ENCODE data around the gene CECR2. TPM values are rescaled to one million over a fixed set of nuclear protein-coding genes. Genes with fewer than 3 reads are reported as not detected.

The CECR2 gene
- total RNA-seq, 3 donors from 2014 or later: 0.32 to 0.66 (median 0.44) TPM

- TF ChIP-seq POLR2AphosphoS5 (IDR thresholded peaks at IDR 0.05) (no peak), CTCF (IDR thresholded peaks at IDR 0.05) (no peak)
- peak in 1 of 2 donors; percentile 14 for DNase-seq (ENCODE audit: low spot score in 2 of 2)
- Histone ChIP-seq H3K9me3 (no peaks in the 10 kb centered on the region), H3K4me3 (no peak overlapping the region), H3K27ac (no peak overlapping the region), H3K36me3 (peaks cover 5% of the 10 kb centered on the region), H3K4me1 (no peaks in the 10 kb centered on the region), H3K27me3 (no peaks in the 10 kb centered on the region)
- intact Hi-C loops (cut with DNase I; ENCODE audit: low total_unique reads): no loop called here
Observed at GRCh38 chr22:17590586-17590985, 221.3 kb downstream of the CECR2 start.

GRCh38 chr22:17592201-17592600 is 222.9 kb downstream of the CECR2 start:
- Histone ChIP-seq H3K27me3 (no peaks in the 10 kb centered on the region), H3K9me3 (no peaks in the 10 kb centered on the region), H3K27ac (no peak overlapping the region), H3K4me1 (no peaks in the 10 kb centered on the region), H3K4me3 (no peak overlapping the region), H3K36me3 (peaks cover 5% of the 10 kb centered on the region)
- TF ChIP-seq POLR2A (IDR thresholded peaks at IDR 0.05) (no peak), CTCF (IDR thresholded peaks at IDR 0.05) (no peak), POLR2AphosphoS5 (IDR thresholded peaks at IDR 0.05) (no peak)
- DNase-seq (ENCODE audit: low spot score in 2 of 2): no peak
- intact Hi-C loops (cut with DNase I; ENCODE audit: low total_unique reads): no loop called here

GRCh38 chr22:17596226-17596625 is 227.0 kb downstream of the CECR2 start:
- Histone ChIP-seq H3K27me3 (no peaks in the 10 kb centered on the region), H3K4me3 (no peak overlapping the region), H3K9me3 (no peaks in the 10 kb centered on the region), H3K27ac (no peak overlapping the region), H3K4me1 (no peaks in the 10 kb centered on the region), H3K36me3 (peaks cover 5% of the 10 kb centered on the region)
- no peak for TF ChIP-seq CTCF (IDR thresholded peaks at IDR 0.05)
- no peak for TF ChIP-seq POLR2AphosphoS5 (IDR thresholded peaks at IDR 0.05)
- TF ChIP-seq POLR2A (IDR thresholded peaks at IDR 0.05): no peak
- intact Hi-C loops (cut with DNase I; ENCODE audit: low total_unique reads): no loop called here
- no peak for DNase-seq (ENCODE audit: low spot score in 2 of 2)

- H3K9me3 ChIP-seq: no peaks in the 10 kb centered on the region
- no peaks in the 10 kb centered on the region for H3K27me3 ChIP-seq
- no peaks in the 10 kb centered on the region for H3K4me1 ChIP-seq
- no peak overlapping the region for H3K27ac ChIP-seq
- no peak for DNase-seq (ENCODE audit: low spot score in 2 of 2)
- intact Hi-C loops (cut with DNase I; ENCODE audit: low total_unique reads): no loop called here
- H3K4me3 ChIP-seq: no peak overlapping the region
- TF ChIP-seq POLR2A (IDR thresholded peaks at IDR 0.05) (no peak), CTCF (IDR thresholded peaks at IDR 0.05) (no peak), POLR2AphosphoS5 (IDR thresholded peaks at IDR 0.05) (no peak)
- H3K36me3 ChIP-seq: peaks cover 5% of the 10 kb centered on the region
Observed at GRCh38 chr22:17597217-17597616, 228.0 kb downstream of the CECR2 start.

- H3K36me3 ChIP-seq: peaks cover 5% of the 10 kb centered on the region
- H3K27me3 ChIP-seq: no peaks in the 10 kb centered on the region
- intact Hi-C loops (cut with DNase I; ENCODE audit: low total_unique reads): no loop called here
Observed at GRCh38 chr22:17598318-17598717, 229.1 kb downstream of the CECR2 start.

More at GRCh38 chr22:17598318-17598717, 229.1 kb downstream of the CECR2 start:
- Histone ChIP-seq H3K4me1 (no peaks in the 10 kb centered on the region), H3K4me3 (no peak overlapping the region), H3K27ac (no peak overlapping the region), H3K9me3 (no peaks in the 10 kb centered on the region)
- TF ChIP-seq CTCF (IDR thresholded peaks at IDR 0.05) (no peak), POLR2A (IDR thresholded peaks at IDR 0.05) (no peak), POLR2AphosphoS5 (IDR thresholded peaks at IDR 0.05) (no peak)
- no peak for DNase-seq (ENCODE audit: low spot score in 2 of 2)

Measured in breast epithelium (tissue), 4 donors.